GM19328 (cell line): ENCODE data around the gene RTP2.

Source experiments
- ATAC-seq: cut with Tn5 transposase; IDR thresholded peaks from one replicate; pipeline ENCODE4 v1.9.1; 2021; ENCODE audit warnings: mild to moderate bottlenecking, moderate library complexity; ENCODE audit not compliant: unreplicated experiment

RTP2 gene

GRCh38 chr3:187739094-187739560 lies 36.8 kb upstream of the RTP2 start:
- ATAC-seq, result no peak

- no peak for ATAC-seq
Measured at GRCh38 chr3:187738331-187739093, 36.2 kb upstream of the RTP2 start.

- no peak for ATAC-seq
Measured at GRCh38 chr3:187738071-187738330, 35.6 kb upstream of the RTP2 start.

- no peak for ATAC-seq
Measured at GRCh38 chr3:187737368-187738070, 35.2 kb upstream of the RTP2 start.

GRCh38 chr3:187737006-187737367 lies 34.6 kb upstream of the RTP2 start:
- no peak for ATAC-seq

GRCh38 chr3:187736418-187736871 lies 34.1 kb upstream of the RTP2 start:
- no peak for ATAC-seq

GRCh38 chr3:187735837-187736236 lies 33.5 kb upstream of the RTP2 start:
- ATAC-seq, result no peak

GRCh38 chr3:187735383-187735782 lies 33.0 kb upstream of the RTP2 start:
- ATAC-seq, result no peak

- no peak for ATAC-seq
Measured at GRCh38 chr3:187734841-187735240, 32.5 kb upstream of the RTP2 start.

- no peak for ATAC-seq
Measured at GRCh38 chr3:187733371-187733770, 31.0 kb upstream of the RTP2 start.

- ATAC-seq, result no peak
Measured at GRCh38 chr3:187729598-187729997, 27.2 kb upstream of the RTP2 start.

- ATAC-seq, result no peak
Measured at GRCh38 chr3:187728940-187729583, 26.7 kb upstream of the RTP2 start.

- ATAC-seq, result no peak
Measured at GRCh38 chr3:187728248-187728647, 25.9 kb upstream of the RTP2 start.

GRCh38 chr3:187726564-187726963 lies 24.2 kb upstream of the RTP2 start:
- ATAC-seq, result no peak

GRCh38 chr3:187725653-187726370 lies 23.5 kb upstream of the RTP2 start:
- no peak for ATAC-seq

GRCh38 chr3:187725224-187725623 lies 22.9 kb upstream of the RTP2 start:
- ATAC-seq, result no peak

GRCh38 chr3:187722206-187722612 lies 19.9 kb upstream of the RTP2 start:
- ATAC-seq, result no peak

- ATAC-seq, result no peak
Measured at GRCh38 chr3:187721055-187721454, 18.7 kb upstream of the RTP2 start.

- ATAC-seq, result no peak
Measured at GRCh38 chr3:187720337-187720670, 17.9 kb upstream of the RTP2 start.

- no peak for ATAC-seq
Measured at GRCh38 chr3:187719628-187720336, 17.4 kb upstream of the RTP2 start.

- no peak for ATAC-seq
Measured at GRCh38 chr3:187718802-187719201, 16.4 kb upstream of the RTP2 start.
